Small intestine (tissue), 7 donors: Measurements from ENCODE around the gene KCNG2. TPM values are rescaled to one million over a fixed set of nuclear protein-coding genes. Genes with fewer than 3 reads are reported as not detected.

Experiments used
- DNase-seq, 2 donors: peaks; one replicate each; pipeline versions ENCODE4 v3.0.0 to v3.0.0-alpha.2; 2013
- FAIRE-seq: peaks from 2 replicates; lab custom pipeline; 2012; peaks lifted over from hg19 to GRCh38; lab: Jason Lieb, UNC
- H3K27ac ChIP-seq, 3 donors: one replicate each; pipeline ENCODE4 v1.5.1; 2013; ENCODE audit warnings: low read length in 2 of 3, mild to moderate bottlenecking in 2 of 3, control low read depth in 1 of 3, inconsistent platforms in 1 of 3, low read depth in 1 of 3, moderate library complexity in 1 of 3
- H3K27me3 ChIP-seq, 3 donors: one replicate each; pipeline ENCODE4 v1.6.1; 2013; ENCODE audit warnings: low read length in 3 of 3, inconsistent platforms in 1 of 3; ENCODE audit not compliant: control insufficient read depth in 3 of 3, insufficient read depth in 3 of 3
- H3K36me3 ChIP-seq, 3 donors: one replicate each; pipeline ENCODE4 v1.6.1; 2013; ENCODE audit warnings: low read length in 3 of 3, inconsistent platforms in 1 of 3, low read depth in 1 of 3, mild to moderate bottlenecking in 1 of 3, moderate library complexity in 1 of 3; ENCODE audit not compliant: control insufficient read depth in 3 of 3, insufficient read depth in 2 of 3
- H3K4me1 ChIP-seq, 3 donors: one replicate each; pipeline ENCODE4 v1.6.1; 2013; ENCODE audit warnings: low read length in 2 of 3, inconsistent platforms in 1 of 3, low read depth in 1 of 3, mild to moderate bottlenecking in 1 of 3, moderate library complexity in 1 of 3; ENCODE audit not compliant: control insufficient read depth in 3 of 3, insufficient read depth in 2 of 3
- H3K4me3 ChIP-seq, 3 donors: one replicate each; pipeline ENCODE4 v1.5.1; 2013; ENCODE audit warnings: low read length in 3 of 3, control low read depth in 1 of 3, inconsistent platforms in 1 of 3, low read depth in 1 of 3, mild to moderate bottlenecking in 1 of 3, moderate library complexity in 1 of 3
- H3K9me3 ChIP-seq, 2 donors: one replicate each; pipeline ENCODE4 v1.6.1; 2013; ENCODE audit warnings: low read depth in 1 of 2, low read length in 1 of 2; ENCODE audit not compliant: control insufficient read depth in 2 of 2, insufficient read depth in 1 of 2
- WGBS, 3 donors: extraction: QIAGEN DNeasy Blood & Tissue Kit; methylation state at CpG; one replicate each; pipeline ENCODE4 v1.1.7; 2013; 5-methylcytosine and 5-hydroxymethylcytosine counted together
- polyA plus RNA-seq, 4 donors: library from polyadenylated mRNA; stranded (reverse) in 3 of 4; unstranded in 1 of 4; fragments of 200-250 nt in 3 of 4; fragments of 120-200 nt in 1 of 4; gene quantifications; one replicate each; pipeline versions ENCODE4 v1.2.1 to v1.2.3, GENCODE V29; 2013
- donor health status: healthy with polysubstance abuse.
- donor health status: control.
- donor health status: control.
- donor health status: Bipolar disorder and iron deficiency.
- donor health status: healthy.

The KCNG2 gene
- polyA plus RNA-seq, 4 donors = 0.10 to 0.30 TPM; not detected in 2

DNA sequence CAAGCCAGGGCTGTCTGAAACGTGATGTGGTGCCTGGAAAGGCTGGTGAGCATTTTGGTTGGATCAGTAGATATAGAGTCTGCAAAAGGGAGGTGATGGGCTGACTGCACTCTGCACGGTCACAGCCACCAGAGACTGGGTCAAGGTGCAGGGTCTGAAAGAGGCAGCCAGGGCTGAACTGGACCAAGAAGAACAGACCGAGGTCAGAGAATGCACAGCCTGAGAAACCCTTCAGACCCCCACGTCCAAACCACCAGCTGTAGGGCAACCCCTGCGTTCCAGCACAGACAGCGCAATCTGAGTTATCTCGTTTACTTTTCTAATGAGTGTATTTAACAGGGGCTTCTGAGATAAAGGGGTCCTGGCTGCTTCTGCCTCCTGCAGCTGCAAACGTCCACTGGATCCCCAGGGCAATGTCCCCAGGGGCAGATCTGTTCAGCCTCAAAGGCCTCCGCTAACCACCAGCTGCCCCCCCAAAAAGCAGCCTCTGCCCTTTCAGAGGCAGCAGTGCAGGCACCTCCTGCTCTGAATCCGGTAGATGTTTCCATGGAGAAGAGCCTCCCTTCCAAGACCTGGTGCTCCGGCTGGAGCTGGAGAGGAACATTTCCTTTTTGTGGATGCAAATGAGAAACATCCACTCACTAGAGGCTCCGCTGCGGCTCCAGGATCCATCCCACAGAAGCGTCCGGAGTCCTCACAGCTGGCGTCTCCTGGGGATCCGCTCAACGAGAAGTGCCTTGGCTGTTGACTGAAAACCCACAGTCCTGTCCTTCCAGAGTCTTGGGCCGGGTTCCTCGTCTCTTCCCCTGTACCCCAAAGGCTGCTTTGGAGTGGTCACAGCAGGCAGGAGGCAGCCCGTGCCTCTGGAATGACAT lies 970 bp upstream of the KCNG2 start:
- Histone ChIP-seq H3K4me3 (no peak overlapping the region), H3K27ac (no peak overlapping the region), H3K27me3 (peaks cover 0 to 36% (median 21%) of the 10 kb centered on the region in 3 donors), H3K36me3 (no peaks in the 10 kb centered on the region), H3K4me1 (peaks cover 0 to 3% (median 0%) of the 10 kb centered on the region in 3 donors), H3K9me3 (no peaks in the 10 kb centered on the region)
- no peak for FAIRE-seq
- WGBS, 3 donors = 16 to 35% (median 31%) methylated on average over 21 of the region's 21 CpGs
- DNase-seq = peak in 1 of 2 donors; percentile 18

DNA sequence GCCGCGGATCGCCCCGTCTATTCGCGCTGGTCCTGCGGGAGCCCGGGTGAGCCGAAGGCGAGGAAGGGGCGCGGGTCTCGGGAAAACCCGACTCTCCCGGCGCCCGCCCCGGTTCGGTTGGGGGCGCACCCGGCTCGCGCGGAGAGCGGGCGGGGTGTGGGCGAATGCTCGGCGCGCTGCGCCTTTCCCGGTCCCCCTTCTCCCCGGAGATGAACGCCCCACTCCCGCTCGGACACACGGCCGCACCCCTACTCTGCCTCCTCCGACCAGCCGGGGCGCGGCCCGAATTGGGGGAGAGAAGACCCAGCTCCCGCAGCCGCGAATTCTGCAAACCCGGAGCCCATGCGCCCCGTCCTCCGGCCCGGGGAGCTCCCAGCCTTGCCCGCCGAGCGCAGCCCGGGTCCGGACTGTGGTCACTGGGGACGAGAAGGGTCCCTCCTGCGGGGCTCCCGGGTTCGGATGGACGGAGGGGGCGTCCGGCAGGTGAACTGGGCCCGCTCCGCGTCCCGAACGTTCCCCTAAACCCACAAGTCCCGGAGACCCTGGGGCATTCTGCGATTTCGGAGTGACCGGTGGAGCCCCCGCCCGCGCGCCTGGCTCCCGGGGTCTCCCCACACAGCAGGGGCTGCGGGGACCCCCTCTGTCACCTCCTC lies 734 bp downstream of the KCNG2 start:
- Histone ChIP-seq H3K27me3 (peaks cover 0 to 31% (median 21%) of the 10 kb centered on the region in 3 donors), H3K36me3 (no peaks in the 10 kb centered on the region), H3K4me1 (peaks cover 0 to 3% (median 0%) of the 10 kb centered on the region in 3 donors), H3K4me3 (peak overlapping the region in 2 of 3 donors; percentile 45 to 61), H3K9me3 (no peaks in the 10 kb centered on the region), H3K27ac (no peak overlapping the region)
- DNase-seq (peak in 1 of 2 donors; percentile 5), FAIRE-seq (no peak)
- 1% methylated on average over 36 to 78 of the region's 78 CpGs for WGBS, 3 donors

DNA sequence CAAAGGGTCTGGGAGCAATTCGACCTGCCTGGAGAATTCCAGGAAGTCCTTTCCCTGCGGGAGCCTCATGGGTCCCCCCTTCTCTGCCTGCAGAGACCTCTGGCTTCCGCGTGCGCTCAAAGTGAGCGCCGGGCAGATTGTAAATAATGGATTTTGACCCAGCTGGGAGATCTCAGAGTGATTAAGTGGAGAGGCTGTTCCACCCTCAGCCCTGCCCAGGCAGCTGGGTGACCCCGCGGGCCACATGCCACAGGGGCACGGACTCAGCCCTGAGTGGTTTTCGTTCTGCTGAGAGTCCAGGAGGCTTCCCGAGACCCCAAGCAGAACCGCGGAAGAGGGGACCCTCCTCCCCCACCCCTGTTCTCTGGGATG lies 1.2 kb downstream of the KCNG2 start:
- 1 to 4% (median 2%) methylated on average over 13 to 14 of the region's 14 CpGs for WGBS, 3 donors
- Histone ChIP-seq H3K27ac (no peak overlapping the region), H3K4me3 (peak overlapping the region in 2 of 3 donors; percentile 45 to 61), H3K27me3 (peaks cover 0 to 31% (median 21%) of the 10 kb centered on the region in 3 donors), H3K36me3 (no peaks in the 10 kb centered on the region), H3K9me3 (no peaks in the 10 kb centered on the region), H3K4me1 (peaks cover 0 to 3% (median 0%) of the 10 kb centered on the region in 3 donors)
- DNase-seq (peak; percentile 69 to 84), FAIRE-seq (no peak)

DNA sequence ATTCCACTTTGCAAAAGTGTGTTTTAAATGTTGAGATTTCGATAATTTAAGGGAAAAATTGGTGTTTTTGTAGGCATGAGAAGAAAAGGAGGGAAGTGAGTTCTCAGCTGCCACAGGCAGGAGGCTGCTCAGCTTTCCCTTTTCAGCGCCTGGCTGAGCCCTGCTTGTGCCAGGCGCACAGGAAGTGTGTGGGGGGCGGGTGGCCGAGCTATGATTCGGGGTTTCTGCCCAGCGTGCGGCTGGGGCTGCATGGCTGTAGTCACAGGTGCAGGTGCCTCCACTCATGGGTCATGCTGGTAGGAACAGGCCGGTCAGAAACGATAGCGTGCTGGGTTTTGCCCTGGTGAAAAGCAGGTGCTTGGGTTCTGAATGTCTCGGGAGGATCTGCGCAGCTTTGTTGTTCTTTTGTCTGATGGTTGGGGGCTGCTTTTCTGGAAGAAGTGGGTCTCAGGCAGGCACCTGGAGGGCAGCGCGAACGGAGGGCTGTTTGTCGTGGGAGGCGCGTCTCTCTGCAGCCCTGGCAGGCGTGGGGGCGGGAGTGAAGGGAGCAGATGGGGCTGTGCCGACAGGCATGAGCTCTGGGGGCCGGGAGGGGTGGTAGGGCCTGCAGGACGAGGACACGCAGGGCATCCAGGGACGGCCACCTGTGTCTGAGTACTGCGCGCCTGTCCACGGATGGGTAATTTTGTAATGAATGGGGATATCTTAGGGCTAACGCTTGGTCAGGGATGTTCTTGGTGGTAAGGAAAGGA lies 2.1 kb downstream of the KCNG2 start:
- H3K4me3 ChIP-seq = no peak overlapping the region
- FAIRE-seq (no peak), DNase-seq (no peak)
- 72 to 78% (median 73%) methylated on average over 28 to 30 of the region's 30 CpGs for WGBS, 3 donors
- peaks cover 0 to 3% (median 0%) of the 10 kb centered on the region in 3 donors for H3K4me1 ChIP-seq
- peaks cover 0 to 31% (median 21%) of the 10 kb centered on the region in 3 donors for H3K27me3 ChIP-seq
- H3K27ac ChIP-seq = no peak overlapping the region
- H3K36me3 ChIP-seq = no peaks in the 10 kb centered on the region
- no peaks in the 10 kb centered on the region for H3K9me3 ChIP-seq

DNA sequence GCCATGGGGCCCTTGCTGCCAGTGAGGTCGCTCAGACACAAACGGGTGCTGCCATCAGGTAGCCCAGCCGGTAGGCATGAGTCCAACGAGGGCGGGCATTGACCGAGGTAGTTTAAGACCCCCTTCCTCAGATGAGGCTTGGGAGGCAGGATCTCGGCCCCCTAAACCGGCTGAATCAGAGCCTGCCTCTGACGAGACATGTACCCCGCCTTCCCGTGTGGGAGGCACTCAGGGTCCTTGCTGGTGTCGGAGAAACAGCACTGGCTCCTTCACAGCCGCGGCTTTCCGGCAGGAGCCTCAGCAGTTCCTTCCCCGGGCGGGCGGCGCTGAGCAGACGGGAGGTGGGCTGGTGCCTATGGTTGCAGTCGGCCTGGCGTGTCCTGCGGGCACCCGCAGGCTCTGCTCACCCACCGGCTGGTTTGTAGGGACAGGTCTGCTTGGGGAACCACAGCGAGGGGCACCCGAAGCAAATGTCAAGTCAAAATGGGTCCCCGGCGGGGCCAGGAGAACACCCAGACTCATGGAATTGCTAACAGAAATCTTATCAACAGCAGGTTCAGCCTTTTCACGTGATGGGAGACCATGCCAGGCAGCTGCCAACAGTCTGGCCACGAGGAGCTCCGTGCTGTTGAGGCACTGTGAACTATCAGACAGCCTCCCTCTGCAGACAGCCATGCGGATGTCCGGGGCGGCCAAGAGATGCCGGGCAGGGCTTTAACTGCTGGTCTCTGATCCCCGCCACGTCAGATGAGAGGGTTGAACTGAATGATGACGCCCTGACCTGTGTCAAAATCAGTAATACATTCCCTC lies 2.8 kb downstream of the KCNG2 start:
- Histone ChIP-seq H3K36me3 (no peaks in the 10 kb centered on the region), H3K27ac (no peak overlapping the region), H3K4me1 (peaks cover 0 to 3% (median 0%) of the 10 kb centered on the region in 3 donors), H3K9me3 (no peaks in the 10 kb centered on the region), H3K4me3 (no peak overlapping the region), H3K27me3 (peaks cover 0 to 31% (median 21%) of the 10 kb centered on the region in 3 donors)
- DNase-seq = no peak
- 90 to 93% (median 91%) methylated on average over 39 of the region's 39 CpGs for WGBS, 3 donors
- no peak for FAIRE-seq

DNA sequence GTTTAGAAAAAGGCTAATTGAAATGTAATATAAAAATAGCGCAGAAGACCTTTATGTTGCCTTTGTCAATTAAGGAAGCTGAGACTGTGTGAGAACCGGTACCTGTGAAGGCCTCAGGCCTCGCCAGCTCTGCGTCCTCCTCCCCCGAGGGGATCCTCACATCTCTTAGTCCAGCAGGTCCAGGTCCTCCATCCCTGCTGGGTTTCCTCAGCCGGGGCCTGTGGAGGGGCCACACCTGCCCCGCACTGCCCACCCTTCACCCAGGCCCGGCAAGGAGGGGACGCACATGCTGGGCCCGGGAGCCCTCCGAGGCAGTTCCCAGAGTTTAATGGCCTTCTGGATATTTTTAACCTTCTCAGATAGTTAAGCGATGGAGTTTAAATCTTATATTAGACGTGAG lies 3.5 kb downstream of the KCNG2 start:
- DNase-seq = no peak
- no peak overlapping the region for H3K27ac ChIP-seq
- no peaks in the 10 kb centered on the region for H3K9me3 ChIP-seq
- 93 to 95% (median 94%) methylated on average over 13 of the region's 13 CpGs for WGBS, 3 donors
- H3K4me3 ChIP-seq = no peak overlapping the region
- no peak for FAIRE-seq
- peaks cover 0 to 3% (median 0%) of the 10 kb centered on the region in 3 donors for H3K4me1 ChIP-seq
- no peaks in the 10 kb centered on the region for H3K36me3 ChIP-seq
- peaks cover 0 to 31% (median 21%) of the 10 kb centered on the region in 3 donors for H3K27me3 ChIP-seq

DNA sequence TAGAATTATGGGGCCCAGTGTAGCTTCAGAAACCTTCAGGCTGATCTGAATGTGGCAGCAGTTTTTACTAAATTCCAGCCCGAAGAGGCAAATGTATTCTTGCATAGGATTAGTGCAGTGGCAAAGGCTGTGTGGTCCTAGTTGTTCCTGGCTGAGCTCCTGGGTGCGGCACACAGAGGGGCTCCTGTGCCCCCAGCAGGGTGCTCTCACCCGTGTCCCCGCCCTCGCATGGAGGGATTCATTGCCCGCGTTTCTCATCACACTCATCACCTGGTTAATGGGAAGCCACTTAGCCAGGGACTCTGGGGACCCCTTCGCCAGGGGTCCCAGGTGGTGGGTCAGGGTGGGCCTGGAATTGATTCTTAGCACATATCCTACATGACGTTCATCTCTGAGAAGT lies 3.9 kb downstream of the KCNG2 start:
- 90 to 93% (median 93%) methylated on average over 9 of the region's 9 CpGs for WGBS, 3 donors
- no peak overlapping the region for H3K4me3 ChIP-seq
- no peak for FAIRE-seq
- H3K36me3 ChIP-seq = no peaks in the 10 kb centered on the region
- no peak overlapping the region for H3K27ac ChIP-seq
- no peak for DNase-seq
- H3K9me3 ChIP-seq = no peaks in the 10 kb centered on the region
- peaks cover 0 to 3% (median 0%) of the 10 kb centered on the region in 3 donors for H3K4me1 ChIP-seq
- H3K27me3 ChIP-seq = peaks cover 0 to 28% (median 21%) of the 10 kb centered on the region in 3 donors
